ENCODE measurements around the gene CELSR2.

GRCh38 chr1:109241344-109241743, 8.0 kb upstream of the CELSR2 start:
- TF ChIP-seq POLR2A (IDR thresholded peaks at IDR 0.05), result no peak
- TF ChIP-seq CTCF (IDR thresholded peaks at IDR 0.05), result no peak

Measured in right lobe of liver (tissue), 4 donors.